IMR-90 (cell line): Measurements from ENCODE around the gene RNF112. TPM values are rescaled to one million over a fixed set of nuclear protein-coding genes. Genes with fewer than 3 reads are reported as not detected.

Source experiments
- ATAC-seq: fragments of 200-7000 bp; cut with Tn5 transposase; 2 replicates; pipeline ENCODE4 v1.9.1; 2020; ENCODE audit warnings: low read depth, mild to moderate bottlenecking, moderate library complexity
- BruUV-seq: library from RNA; stranded (reverse); fragments of 400-500 nt; replicated peaks from 2 replicates; lab custom pipeline; 2021; lab: Mats Ljungman, UMichigan
- CTCF ChIA-PET: fragments of 300-600 bp; formaldehyde crosslinking; extraction: SDS; loops from one replicate; lab custom pipeline; 2021; ENCODE audit warnings: antibody characterized with exemption; lab: Yijun Ruan, JAX
- POLR2A ChIA-PET: fragments of 300-600 bp; sonication (Branson Sonifier 250); formaldehyde crosslinking; loops from one replicate; lab custom pipeline; 2022; ENCODE audit warnings: antibody characterized with exemption; ENCODE audit not compliant: unreplicated experiment; lab: Charles Lee
- DNase-seq: peaks from one replicate; pipeline ENCODE4 v3.0.0; 2013
- H2AFZ ChIP-seq: replicated peaks from 2 replicates; pipeline ENCODE3; 2013; ENCODE audit warnings: low read length, mild to moderate bottlenecking; ENCODE audit not compliant: poor library complexity
- H2AK5ac ChIP-seq: 2 replicates; pipeline ENCODE4 v1.6.1; 2013; ENCODE audit warnings: low read depth, low read length, inconsistent platforms
- H2AK9ac ChIP-seq: replicated peaks from 2 replicates; pipeline ENCODE3; 2013; ENCODE audit warnings: mild to moderate bottlenecking, low read depth, low read length, moderate library complexity; ENCODE audit not compliant: poor library complexity
- H2BK120ac ChIP-seq: 2 replicates; pipeline ENCODE4 v1.6.1; 2013; ENCODE audit warnings: low read depth, low read length, inconsistent platforms
- H2BK15ac ChIP-seq: 3 replicates; pipeline ENCODE4 v1.6.1; 2013; ENCODE audit warnings: low read depth, low read length, inconsistent platforms
- H2BK20ac ChIP-seq: 2 replicates; pipeline ENCODE4 v1.6.1; 2013; ENCODE audit warnings: low read depth, mild to moderate bottlenecking, inconsistent platforms, low read length, moderate library complexity
- H2BK5ac ChIP-seq: 2 replicates; pipeline ENCODE4 v1.6.1; 2013; ENCODE audit warnings: mild to moderate bottlenecking, low read depth, low read length, inconsistent platforms; ENCODE audit not compliant: poor library complexity, severe bottlenecking
- H3K14ac ChIP-seq: replicated peaks from 2 replicates; pipeline ENCODE4 v1.6.1; 2013; ENCODE audit warnings: low read depth, low read length, inconsistent platforms
- H3K18ac ChIP-seq: 2 replicates; pipeline ENCODE4 v1.6.1; 2013; ENCODE audit warnings: low read depth, low read length, control low read depth
- H3K23ac ChIP-seq: 2 replicates; pipeline ENCODE4 v1.6.1; 2013; ENCODE audit warnings: low read depth, low read length, inconsistent platforms
- H3K27ac ChIP-seq: 2 replicates; pipeline ENCODE4 v1.5.1; 2013; ENCODE audit warnings: mild to moderate bottlenecking, control low read depth, low read length; ENCODE audit not compliant: insufficient read depth
- H3K27me3 ChIP-seq: 2 replicates; pipeline ENCODE4 v1.6.1; 2013; ENCODE audit warnings: low read length; ENCODE audit not compliant: control insufficient read depth, insufficient read depth
- H3K36me3 ChIP-seq: 2 replicates; pipeline ENCODE4 v1.6.1; 2013; ENCODE audit warnings: low read length, mixed read lengths; ENCODE audit not compliant: control insufficient read depth, insufficient read depth
- H3K4ac ChIP-seq: 2 replicates; pipeline ENCODE4 v1.6.1; 2013; ENCODE audit warnings: low read depth, low read length, inconsistent platforms
- H3K4me1 ChIP-seq: 2 replicates; pipeline ENCODE4 v1.6.1; 2013; ENCODE audit warnings: low read length, mixed read lengths; ENCODE audit not compliant: control insufficient read depth, insufficient read depth
- H3K4me2 ChIP-seq: 2 replicates; pipeline ENCODE4 v1.6.1; 2013; ENCODE audit warnings: low read depth, mild to moderate bottlenecking, control low read depth, low read length, moderate library complexity
- H3K4me3 ChIP-seq: 2 replicates; pipeline ENCODE4 v1.5.1; 2013; ENCODE audit warnings: low read depth, mild to moderate bottlenecking, control low read depth, low read length, moderate library complexity; ENCODE audit not compliant: insufficient read depth
- H3K56ac ChIP-seq: 2 replicates; pipeline ENCODE4 v1.6.1; 2013; ENCODE audit warnings: low read length, inconsistent platforms; ENCODE audit not compliant: insufficient read depth; ENCODE audit errors: extremely low read depth
- H3K79me1 ChIP-seq, 2 experiments: 2 replicates each; pipeline ENCODE4 v1.6.1; 2013; ENCODE audit warnings: low read length in 2 of 2, inconsistent platforms in 1 of 2, low read depth in 1 of 2
- H3K9ac ChIP-seq: 2 replicates; pipeline ENCODE4 v1.6.1; 2013; ENCODE audit warnings: low read depth, low read length, control low read depth
- H3K9me1 ChIP-seq: 2 replicates; pipeline ENCODE4 v1.6.1; 2013; ENCODE audit warnings: low read length, inconsistent platforms; ENCODE audit not compliant: insufficient read depth
- H3K9me3 ChIP-seq: 2 replicates; pipeline ENCODE4 v1.6.1; 2013; ENCODE audit warnings: low read length; ENCODE audit not compliant: control insufficient read depth, insufficient read depth
- H4K20me1 ChIP-seq: 2 replicates; pipeline ENCODE4 v1.6.1; 2013; ENCODE audit warnings: low read length, inconsistent platforms; ENCODE audit not compliant: insufficient read depth
- H4K5ac ChIP-seq: 2 replicates; pipeline ENCODE4 v1.6.1; 2013; ENCODE audit warnings: mild to moderate bottlenecking, low read depth, low read length, control low read depth
- H4K8ac ChIP-seq, 2 experiments: 2 replicates each; pipeline ENCODE4 v1.6.1; 2013; ENCODE audit warnings: low read depth in 2 of 2, low read length in 2 of 2, control low read depth in 1 of 2, inconsistent platforms in 1 of 2
- H4K91ac ChIP-seq: 2 replicates; pipeline ENCODE4 v1.6.1; 2013; ENCODE audit warnings: low read depth, low read length, inconsistent platforms; ENCODE audit not compliant: insufficient read depth
- BHLHE40 ChIP-seq: fragments of 150-350 bp; IDR thresholded peaks from 2 replicates; pipeline ENCODE4 v1.6.1; 2016; ENCODE audit warnings: mild to moderate bottlenecking, low read depth, low read length
- CEBPB ChIP-seq: IDR thresholded peaks from 2 replicates; pipeline ENCODE4 v1.6.1; 2012; ENCODE audit warnings: low read depth, low read length, improper control_type of control experiment
- CHD1 ChIP-seq: IDR thresholded peaks from 2 replicates; pipeline ENCODE4 v1.6.1; 2012; ENCODE audit warnings: low read depth, low read length, improper control_type of control experiment
- CTCF ChIP-seq: conservative IDR thresholded peaks from 2 replicates; pipeline ENCODE4 v1.5.1; 2012; ENCODE audit warnings: mild to moderate bottlenecking, low read depth, low read length, improper control_type of control experiment
- FOS ChIP-seq: fragments of 150-350 bp; IDR thresholded peaks from 2 replicates; pipeline ENCODE4 v1.6.1; 2016; ENCODE audit warnings: low read depth, low read length
- MAFK ChIP-seq: IDR thresholded peaks from 2 replicates; pipeline ENCODE4 v1.6.1; 2012; ENCODE audit warnings: low read depth, low read length, improper control_type of control experiment
- MAZ ChIP-seq: IDR thresholded peaks from 2 replicates; pipeline ENCODE4 v1.6.1; 2012; ENCODE audit warnings: low read depth, mild to moderate bottlenecking, low read length, improper control_type of control experiment, moderate library complexity, borderline replicate concordance
- MXI1 ChIP-seq: IDR thresholded peaks from 2 replicates; pipeline ENCODE4 v1.6.1; 2012; ENCODE audit warnings: low read depth, mild to moderate bottlenecking, low read length, moderate library complexity, borderline replicate concordance
- NFE2L2 ChIP-seq: fragments of 150-350 bp; IDR thresholded peaks from 2 replicates; pipeline ENCODE4 v1.6.1; 2016; ENCODE audit warnings: low read depth, mild to moderate bottlenecking, low read length
- POLR2A ChIP-seq: IDR thresholded peaks from 2 replicates; pipeline ENCODE4 v1.6.1; 2012; ENCODE audit warnings: mild to moderate bottlenecking, low read depth, low read length
- RAD21 ChIP-seq: IDR thresholded peaks from 2 replicates; pipeline ENCODE4 v1.6.1; 2012; ENCODE audit warnings: low read length, improper control_type of control experiment
- RCOR1 ChIP-seq: IDR thresholded peaks from 2 replicates; pipeline ENCODE4 v1.6.1; 2012; ENCODE audit warnings: mild to moderate bottlenecking, low read length, improper control_type of control experiment; ENCODE audit not compliant: insufficient replicate concordance
- RFX5 ChIP-seq: IDR thresholded peaks from 2 replicates; pipeline ENCODE4 v1.8.0; 2012; ENCODE audit warnings: low read depth, mild to moderate bottlenecking, low read length, moderate library complexity
- SMC3 ChIP-seq: fragments of 150-350 bp; IDR thresholded peaks from 2 replicates; pipeline ENCODE4 v1.6.1; 2016; ENCODE audit warnings: low read depth, mild to moderate bottlenecking, antibody characterized with exemption, low read length, moderate library complexity
- WGBS, 2 experiments: methylation state at CpG; one replicate each; pipeline versions ENCODE4 v1.1.5 to v1.1.7; 2013; ENCODE audit warnings: missing lambda C conversion rate in 2 of 2; ENCODE audit not compliant: insufficient read length in 1 of 2; ENCODE audit errors: extremely low coverage in 2 of 2; 5-methylcytosine and 5-hydroxymethylcytosine counted together
- dilution Hi-C: fragments of 300-500 bp; cut with HindIII; formaldehyde crosslinking; loops from one replicate; pipeline ENCODE4 v1.14.3; 2018; ENCODE audit warnings: low sequenced_read_pairs; ENCODE audit not compliant: unreplicated experiment
- in situ Hi-C: fragments of 300-500 bp; cut with MboI; formaldehyde crosslinking; loops from 3 replicates; pipeline ENCODE4 v1.14.3; 2019; ENCODE audit warnings: low sequenced_read_pairs, inconsistent platforms, mixed read lengths
- intact Hi-C: fragments of 100-400 bp; cut with micrococcal nuclease; formaldehyde crosslinking; loops from 2 replicates; pipeline ENCODE4 v1.10.0; 2022
- polyA plus RNA-seq, 3 experiments: library from polyadenylated mRNA; depleted of rRNA; stranded (reverse); fragments of >200 nt; gene quantifications; 2 replicates each; pipeline ENCODE4 v1.2.3, GENCODE V29; 2012; ENCODE audit warnings: low replicate concordance in 1 of 3
- total RNA-seq: library from RNA; depleted of rRNA; stranded (reverse); fragments of >200 nt; gene quantifications from 2 replicates; pipeline ENCODE4 v1.2.3, GENCODE V29; 2012
- TF ChIP-seq, protein P1 (sequence below): fragments of 150-350 bp; IDR thresholded peaks from 2 replicates; pipeline ENCODE4 v1.6.1; 2016; ENCODE audit warnings: low read depth, mild to moderate bottlenecking, low read length, moderate library complexity, borderline replicate concordance
- TF ChIP-seq, protein P2 (sequence below): fragments of 150-350 bp; IDR thresholded peaks from 2 replicates; pipeline ENCODE4 v1.6.1; 2017; ENCODE audit warnings: mild to moderate bottlenecking, antibody characterized with exemption, low read length, low read depth

The RNF112 gene
- total and polyA plus RNA-seq, 2 of the 4 experiments (the other 2 are of a cell fraction): 2.5 to 5.7 TPM

DNA sequence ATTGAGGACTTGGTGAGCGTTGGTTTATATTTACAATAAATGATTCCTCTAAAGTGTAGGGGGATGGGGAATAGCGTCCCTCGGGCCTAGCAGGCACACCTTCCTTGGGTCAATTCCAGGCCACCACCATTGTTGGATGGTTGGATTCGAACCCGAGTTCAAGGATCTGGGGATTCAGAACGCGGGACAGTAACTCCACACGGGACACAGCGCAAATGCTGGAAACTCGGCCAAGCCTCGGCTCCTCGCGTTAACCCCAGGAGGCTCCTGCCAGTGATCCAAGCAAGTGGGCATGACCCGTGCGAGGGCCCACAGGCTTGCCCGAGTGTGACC is 49.1 kb upstream of the RNF112 start:
- TF ChIP-seq NFE2L2 (no peak), POLR2A (no peak), CEBPB (no peak), SMC3 (no peak), MAZ (no peak), RCOR1 (no peak), MAFK (no peak), RAD21 (no peak), FOS (no peak), CHD1 (no peak), MXI1 (no peak), CTCF (no peak), BHLHE40 (no peak), RFX5 (no peak)
- TF ChIP-seq, protein P1, sequence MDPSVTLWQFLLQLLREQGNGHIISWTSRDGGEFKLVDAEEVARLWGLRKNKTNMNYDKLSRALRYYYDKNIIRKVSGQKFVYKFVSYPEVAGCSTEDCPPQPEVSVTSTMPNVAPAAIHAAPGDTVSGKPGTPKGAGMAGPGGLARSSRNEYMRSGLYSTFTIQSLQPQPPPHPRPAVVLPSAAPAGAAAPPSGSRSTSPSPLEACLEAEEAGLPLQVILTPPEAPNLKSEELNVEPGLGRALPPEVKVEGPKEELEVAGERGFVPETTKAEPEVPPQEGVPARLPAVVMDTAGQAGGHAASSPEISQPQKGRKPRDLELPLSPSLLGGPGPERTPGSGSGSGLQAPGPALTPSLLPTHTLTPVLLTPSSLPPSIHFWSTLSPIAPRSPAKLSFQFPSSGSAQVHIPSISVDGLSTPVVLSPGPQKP: no peak
- TF ChIP-seq, protein P2, sequence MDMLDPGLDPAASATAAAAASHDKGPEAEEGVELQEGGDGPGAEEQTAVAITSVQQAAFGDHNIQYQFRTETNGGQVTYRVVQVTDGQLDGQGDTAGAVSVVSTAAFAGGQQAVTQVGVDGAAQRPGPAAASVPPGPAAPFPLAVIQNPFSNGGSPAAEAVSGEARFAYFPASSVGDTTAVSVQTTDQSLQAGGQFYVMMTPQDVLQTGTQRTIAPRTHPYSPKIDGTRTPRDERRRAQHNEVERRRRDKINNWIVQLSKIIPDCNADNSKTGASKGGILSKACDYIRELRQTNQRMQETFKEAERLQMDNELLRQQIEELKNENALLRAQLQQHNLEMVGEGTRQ: no peak
- no peak for ATAC-seq
- Histone ChIP-seq H3K27ac (peak overlapping the region; percentile 36), H2BK5ac (peak overlapping the region; percentile 34), H3K56ac (no peak overlapping the region), H4K5ac (peak overlapping the region; percentile 50), H2BK120ac (peak overlapping the region; percentile 44), H3K18ac (peak overlapping the region; percentile 13; the same call in 1 of the 2 replicates), H2AK9ac (peak overlapping the region; percentile 92), H4K20me1 (no peaks in the 10 kb centered on the region), H2BK15ac (peak overlapping the region; percentile 35; the same call in 2 of the 3 replicates), H3K4me2 (peak overlapping the region; percentile 85), H3K9ac (peak overlapping the region; percentile 68), H3K79me1 (peaks cover 4 to 11% of the 10 kb centered on the region in 2 experiments; a peak in 3 of 4 replicates), H3K36me3 (peaks cover 4% of the 10 kb centered on the region; the same call in 1 of the 2 replicates), H3K23ac (peak overlapping the region; percentile 92), H3K14ac (peak overlapping the region; percentile 94), H3K9me3 (no peaks in the 10 kb centered on the region), H2AFZ (peak overlapping the region; percentile 99), H4K91ac (peak overlapping the region; percentile 53), H2AK5ac (peak overlapping the region; percentile 93), H3K27me3 (no peaks in the 10 kb centered on the region), H3K4me3 (peak overlapping the region; percentile 77), H3K4me1 (peaks cover 10% of the 10 kb centered on the region), H2BK20ac (peak overlapping the region; percentile 6; the same call in 1 of the 2 replicates), H4K8ac (peak overlapping the region; percentile 88 to 91), H3K4ac (peak overlapping the region; percentile 93), H3K9me1 (peaks cover 9% of the 10 kb centered on the region)
- dilution Hi-C loops (no loop called here), in situ Hi-C loops (loop anchor here (5.0 kb wide), 2 partner anchors 85 to 400 kb away; no protein-coding TSS in a partner anchor), intact Hi-C loops (loop anchor here (1.0 to 5.0 kb wide), 5 partner anchors 25 to 400 kb away; partner anchors contain the start of genes ALDH3A2 and MFAP4)
- ChIA-PET POLR2A (interaction anchor here (1.1 kb wide), 1 partner anchor 85 kb away, joined by 4 read pairs; no protein-coding TSS in a partner anchor), CTCF (interaction anchor here (1.8 to 2.2 kb wide), 3 partner anchors 48 to 392 kb away, joined by 6 to 44 read pairs (median 12); partner anchors contain the start of gene RNF112)
- WGBS, 2 experiments: 13% methylated on average over 13 of the region's 16 CpGs; no CpG with 5 or more reads in 1 of the 2 experiments
- no peak for DNase-seq
- no TSS peak for BruUV-seq
